AG09319 (cell line): ENCODE results near the gene PDE4A.
"Not testable (repeated sequence)": the region's sequence is repeated elsewhere in the genome, so short reads cannot be mapped to it uniquely, and the experiment has no call there.

Experiments
- DNase-seq: peaks from one replicate; pipeline ENCODE4 v3.0.0-alpha.2; 2010; ENCODE audit warnings: low read depth; ENCODE audit errors: extremely low read depth
- TF ChIP-seq, protein P1 (sequence below): IDR thresholded peaks from 2 replicates; pipeline ENCODE4 v1.5.1; 2011; ENCODE audit warnings: low read depth, mild to moderate bottlenecking, inconsistent platforms, low read length, moderate library complexity

Gene PDE4A

GRCh38 chr19:10404888-10405820 is 15.2 kb upstream of the PDE4A start:
- DNase-seq, result no peak
- TF ChIP-seq, protein P1, sequence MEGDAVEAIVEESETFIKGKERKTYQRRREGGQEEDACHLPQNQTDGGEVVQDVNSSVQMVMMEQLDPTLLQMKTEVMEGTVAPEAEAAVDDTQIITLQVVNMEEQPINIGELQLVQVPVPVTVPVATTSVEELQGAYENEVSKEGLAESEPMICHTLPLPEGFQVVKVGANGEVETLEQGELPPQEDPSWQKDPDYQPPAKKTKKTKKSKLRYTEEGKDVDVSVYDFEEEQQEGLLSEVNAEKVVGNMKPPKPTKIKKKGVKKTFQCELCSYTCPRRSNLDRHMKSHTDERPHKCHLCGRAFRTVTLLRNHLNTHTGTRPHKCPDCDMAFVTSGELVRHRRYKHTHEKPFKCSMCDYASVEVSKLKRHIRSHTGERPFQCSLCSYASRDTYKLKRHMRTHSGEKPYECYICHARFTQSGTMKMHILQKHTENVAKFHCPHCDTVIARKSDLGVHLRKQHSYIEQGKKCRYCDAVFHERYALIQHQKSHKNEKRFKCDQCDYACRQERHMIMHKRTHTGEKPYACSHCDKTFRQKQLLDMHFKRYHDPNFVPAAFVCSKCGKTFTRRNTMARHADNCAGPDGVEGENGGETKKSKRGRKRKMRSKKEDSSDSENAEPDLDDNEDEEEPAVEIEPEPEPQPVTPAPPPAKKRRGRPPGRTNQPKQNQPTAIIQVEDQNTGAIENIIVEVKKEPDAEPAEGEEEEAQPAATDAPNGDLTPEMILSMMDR, result no peak

DNA sequence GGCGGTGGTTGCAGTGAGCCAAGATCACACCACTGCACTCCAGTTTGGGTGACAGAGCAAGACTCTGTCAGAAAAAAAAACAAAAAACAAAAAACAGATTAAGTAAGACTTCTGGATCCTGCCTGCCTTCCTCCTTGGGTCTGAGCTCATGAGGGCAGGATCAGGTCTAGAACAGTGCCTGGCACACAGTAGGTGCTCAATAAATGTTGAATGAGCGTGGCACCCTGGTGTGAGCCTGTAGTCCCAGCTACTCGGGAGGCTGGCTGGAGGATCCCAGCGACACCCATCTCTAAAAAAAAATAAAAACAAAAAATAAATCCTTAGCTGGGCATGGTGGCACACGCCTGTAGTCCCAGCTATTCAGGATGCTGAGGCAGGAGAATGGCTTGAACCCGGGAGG is 14.1 kb upstream of the PDE4A start:
- no peak for DNase-seq
- TF ChIP-seq, protein P1, result no peak

GRCh38 chr19:10407096-10407495 is 13.2 kb upstream of the PDE4A start:
- TF ChIP-seq, protein P1, result no peak
- DNase-seq, result no peak

- no peak for DNase-seq
These were observed 11.6 kb upstream of the PDE4A start for GRCh38 chr19:10408511-10409283.

GRCh38 chr19:10411224-10411623 is 9.1 kb upstream of the PDE4A start:
- DNase-seq, result not testable (repeated sequence)

More at GRCh38 chr19:10408511-10409283, 11.6 kb upstream of the PDE4A start:
- TF ChIP-seq, protein P1, result no peak

GRCh38 chr19:10412257-10412977 is 7.9 kb upstream of the PDE4A start:
- DNase-seq, result no peak
- TF ChIP-seq, protein P1, result no peak

DNA sequence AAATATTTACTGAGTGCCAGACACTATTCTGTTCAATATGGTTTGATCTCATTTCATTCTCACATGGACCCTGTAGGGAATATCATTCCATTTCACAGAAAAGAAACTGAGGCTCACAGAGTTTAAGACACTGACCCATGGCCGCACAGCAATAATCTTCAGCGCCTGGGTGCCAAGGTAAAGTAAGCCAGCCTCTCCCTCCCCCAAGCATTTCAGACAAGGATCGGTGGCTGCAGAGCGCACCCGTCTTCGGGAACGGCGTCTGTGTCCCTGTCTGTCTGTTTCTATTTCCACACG is 4.3 kb upstream of the PDE4A start:
- no peak for DNase-seq
- TF ChIP-seq, protein P1, result no peak
